HG03442 (cell line): ENCODE data around the gene FSD2.
"Not testable (repeated sequence)": the region's sequence is repeated elsewhere in the genome, so short reads cannot be mapped to it uniquely, and the experiment has no call there.

Experiments
- ATAC-seq: cut with Tn5 transposase; IDR thresholded peaks from one replicate; pipeline ENCODE4 v1.9.1; 2021; ENCODE audit warnings: mild to moderate bottlenecking, moderate library complexity; ENCODE audit not compliant: unreplicated experiment

FSD2 gene

DNA sequence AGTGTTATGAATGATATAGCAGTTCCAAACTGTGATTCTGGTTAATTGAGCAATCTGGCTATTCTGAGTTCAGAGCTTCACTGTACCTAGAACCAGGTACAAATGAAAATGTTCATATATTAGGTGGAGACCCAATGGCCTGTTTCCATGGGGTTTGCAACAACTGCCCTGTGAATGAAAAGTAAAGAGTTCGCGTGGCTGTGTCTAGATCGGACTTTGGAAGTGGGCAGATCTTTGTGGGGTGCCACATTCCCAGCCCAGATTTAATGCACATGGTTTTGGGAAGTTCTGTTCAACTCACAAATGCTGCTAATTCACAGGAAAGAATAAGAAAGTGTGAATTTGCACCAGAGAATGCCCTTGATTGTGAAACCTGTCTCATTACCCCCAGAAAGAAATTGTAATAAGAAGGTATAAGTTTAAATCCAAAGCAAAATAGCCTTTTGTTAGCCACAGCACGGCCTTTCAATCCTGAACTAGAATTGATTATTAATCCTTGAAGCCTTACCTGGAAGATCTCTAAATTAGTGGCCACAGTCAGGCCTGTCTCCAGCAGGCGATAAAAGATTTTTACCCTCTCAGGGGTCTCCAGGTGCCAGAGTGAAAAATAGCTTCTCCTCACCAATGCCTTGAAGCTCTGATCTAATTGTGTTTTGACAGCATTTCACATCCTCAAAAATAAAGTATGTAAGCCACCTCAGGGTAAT, 26.2 kb upstream of the FSD2 start:
- ATAC-seq = no peak

DNA sequence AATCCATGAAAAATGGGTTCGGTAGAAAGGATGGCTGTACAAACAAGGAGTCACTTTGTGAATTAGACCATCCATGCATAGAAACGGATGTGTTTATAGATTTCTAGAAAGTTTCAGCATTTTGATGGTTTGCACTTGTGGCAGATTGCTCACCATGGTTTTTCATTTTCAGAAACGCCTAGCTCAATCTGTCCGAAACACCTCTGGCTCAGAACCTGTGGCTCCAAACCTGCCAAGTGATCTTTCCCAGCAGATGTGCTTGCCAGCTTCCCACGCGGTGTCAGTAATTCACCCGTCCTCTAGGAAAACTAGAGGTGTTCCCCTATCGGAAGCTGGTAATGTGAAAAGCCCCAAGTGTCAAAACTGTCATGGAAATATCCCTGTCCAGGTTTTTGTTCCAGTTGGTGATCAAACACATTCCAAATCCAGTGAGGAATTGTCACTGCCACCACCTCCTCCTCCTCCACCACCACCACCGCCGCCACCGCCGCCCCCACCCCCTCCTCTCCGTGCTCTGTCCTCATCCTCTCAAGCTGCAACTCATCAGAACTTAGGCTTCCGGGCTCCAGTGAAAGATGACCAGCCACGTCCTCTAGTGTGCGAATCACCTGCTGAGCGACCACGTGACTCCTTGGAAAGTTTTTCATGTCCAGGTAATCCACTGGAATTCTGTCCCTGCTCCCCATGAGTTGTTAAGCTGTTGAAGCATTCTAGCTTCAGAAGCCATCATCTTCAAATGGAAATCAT, 24.7 kb upstream of the FSD2 start:
- ATAC-seq = no peak

DNA sequence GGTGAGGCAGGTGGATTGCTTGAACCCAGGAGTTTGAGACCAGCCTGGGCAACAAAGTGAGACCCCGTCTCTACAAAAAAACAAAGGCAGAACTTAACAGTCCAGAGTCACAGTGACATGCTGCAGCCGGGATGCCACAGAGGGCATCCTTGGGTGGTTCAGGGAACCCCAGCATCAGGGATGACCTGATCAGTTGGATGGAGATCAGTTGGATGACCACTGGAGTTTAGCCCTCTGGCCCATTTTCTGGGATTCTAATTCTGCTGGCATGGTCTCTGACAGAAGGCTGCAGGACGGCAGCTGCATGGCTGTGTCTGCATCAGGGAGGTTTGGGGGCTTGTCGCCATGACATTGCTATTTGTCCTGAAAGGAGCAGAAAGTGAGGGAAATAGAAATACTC, 23.4 kb upstream of the FSD2 start:
- no peak for ATAC-seq

DNA sequence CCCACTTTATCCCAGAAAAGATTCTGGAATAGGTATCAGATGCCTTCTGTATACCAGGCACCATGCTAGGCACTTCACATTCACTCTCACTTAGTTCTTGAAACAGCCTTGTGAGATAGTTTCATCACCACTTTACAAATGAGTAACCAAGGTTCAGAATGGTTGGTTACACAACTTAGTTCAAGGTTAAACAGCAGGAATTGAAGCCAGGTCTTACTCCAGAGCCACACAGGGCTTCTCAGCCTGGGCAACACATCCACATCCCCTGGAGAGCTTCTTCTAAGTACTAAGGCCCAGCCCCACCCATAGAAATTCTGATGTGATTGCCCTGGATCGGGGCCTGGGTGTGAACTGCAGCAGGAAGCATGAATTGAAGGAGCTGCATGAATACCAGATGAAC, 22.2 kb upstream of the FSD2 start:
- no peak for ATAC-seq

DNA sequence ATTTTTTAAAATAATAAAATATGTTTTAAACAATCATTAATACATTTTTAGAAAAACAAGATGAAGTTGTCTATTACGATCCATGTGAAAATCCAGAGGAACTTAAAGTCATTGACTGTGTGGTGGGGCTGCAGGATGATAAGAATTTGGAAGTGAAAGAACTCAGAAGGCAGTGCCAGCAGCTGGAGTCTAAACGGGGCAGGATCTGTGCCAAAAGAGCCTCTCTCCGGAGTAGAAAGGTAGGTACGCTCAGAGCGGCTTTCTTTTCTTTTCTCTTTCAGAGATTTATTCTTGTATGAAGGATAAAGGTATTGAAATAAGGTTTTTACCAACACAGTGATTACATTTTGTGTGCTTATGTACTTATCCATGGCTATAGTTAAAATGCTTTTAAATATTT, 17.2 kb upstream of the FSD2 start:
- ATAC-seq = no peak

DNA sequence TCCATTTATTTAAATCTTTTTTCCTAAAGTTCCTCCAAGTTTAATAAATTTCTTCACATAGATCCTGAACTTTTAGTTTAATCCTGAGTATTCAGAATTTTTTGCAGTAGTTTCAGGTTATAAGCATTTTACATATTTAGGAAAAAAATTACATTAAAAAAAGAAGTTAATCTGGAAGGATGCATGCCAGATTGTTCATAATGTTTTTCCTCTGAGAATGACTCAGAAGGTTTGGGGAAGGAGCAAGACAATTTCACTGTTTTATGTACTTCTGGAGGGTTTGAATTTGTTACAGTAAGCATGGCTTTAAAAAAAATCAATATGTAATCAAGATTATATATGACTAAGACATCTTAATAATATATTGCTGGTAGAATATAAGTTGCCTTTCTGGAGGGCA, 16.0 kb upstream of the FSD2 start:
- not testable (repeated sequence) for ATAC-seq

DNA sequence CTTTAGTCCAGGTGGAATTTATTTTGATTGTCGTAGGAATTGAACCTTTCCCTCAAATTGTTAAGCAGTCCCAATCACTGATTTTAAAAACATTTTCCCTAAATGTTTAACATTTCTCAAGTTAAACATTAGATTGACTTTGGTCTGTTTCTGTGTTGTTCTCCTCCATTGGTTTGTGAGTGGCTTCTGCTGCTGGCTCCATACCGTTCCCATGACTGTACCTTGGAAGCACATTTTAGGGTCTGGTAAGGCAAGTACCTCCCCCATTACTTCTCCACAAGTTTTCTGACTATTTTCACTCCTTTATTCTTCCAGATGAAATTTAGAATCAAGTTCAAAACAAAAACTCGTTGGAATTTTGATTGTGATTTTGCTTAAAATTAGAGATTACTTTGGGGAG, 15.5 kb upstream of the FSD2 start:
- not testable (repeated sequence) for ATAC-seq

DNA sequence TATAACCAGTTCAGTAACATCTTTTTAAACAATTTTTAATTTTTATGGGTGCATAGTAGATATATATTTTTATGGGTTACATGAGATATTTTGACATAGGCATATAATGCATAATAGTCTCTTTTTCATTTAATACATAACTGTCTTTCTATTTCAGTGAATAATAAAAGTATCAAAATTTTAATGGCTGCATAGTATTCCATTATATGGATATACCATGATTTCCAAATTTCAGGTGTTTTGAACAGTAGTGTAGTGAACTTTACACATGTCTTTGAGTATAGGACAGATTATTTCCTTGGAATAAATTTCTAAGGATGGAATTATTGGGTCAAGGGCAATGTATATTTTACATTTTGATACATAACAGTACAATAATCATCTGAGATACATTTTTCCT, 14.3 kb upstream of the FSD2 start:
- ATAC-seq = no peak

DNA sequence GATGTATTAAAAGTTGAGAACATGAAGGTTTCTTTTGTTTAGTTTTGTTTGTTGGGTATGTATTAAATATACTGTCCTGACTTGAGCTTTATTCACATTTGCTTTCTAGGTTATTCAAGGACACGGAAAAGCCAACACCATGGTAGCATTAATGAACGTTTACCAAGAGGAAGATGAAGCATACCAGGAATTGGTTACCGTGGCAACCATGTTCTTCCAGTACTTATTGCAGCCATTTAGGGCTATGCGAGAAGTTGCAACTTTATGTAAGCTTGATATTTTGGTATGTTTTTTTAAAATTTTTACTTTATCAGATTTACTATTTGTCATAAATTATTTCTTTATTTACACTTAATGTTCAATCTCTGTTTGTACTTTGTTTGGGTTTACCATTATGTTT, 7.1 kb upstream of the FSD2 start:
- no peak for ATAC-seq

DNA sequence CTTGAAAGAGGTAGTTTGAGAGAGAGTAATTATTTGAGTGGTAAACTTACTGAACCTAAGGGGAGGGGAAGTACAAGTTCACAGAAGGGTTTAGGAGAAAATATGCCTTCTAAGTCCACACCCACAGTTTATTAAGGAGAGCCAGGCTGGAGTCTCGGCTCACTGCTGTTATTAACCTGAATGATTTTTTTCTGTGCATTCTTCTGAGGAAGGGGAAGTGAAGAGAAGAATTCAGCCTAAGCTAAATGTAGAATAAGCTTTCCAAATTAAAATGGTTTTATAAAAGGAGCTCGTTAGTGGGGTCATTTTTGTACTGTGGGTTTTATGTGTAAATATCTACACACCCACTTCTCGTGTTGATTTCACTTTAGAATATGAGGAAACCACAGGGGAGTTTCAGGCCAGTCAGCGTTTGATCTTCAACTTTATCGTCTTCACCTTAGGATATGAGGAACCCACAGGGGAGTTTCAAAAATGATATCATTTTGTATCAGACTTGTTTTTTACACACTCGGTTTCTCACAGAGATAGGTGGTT, 5.1 kb upstream of the FSD2 start:
- ATAC-seq = no peak

DNA sequence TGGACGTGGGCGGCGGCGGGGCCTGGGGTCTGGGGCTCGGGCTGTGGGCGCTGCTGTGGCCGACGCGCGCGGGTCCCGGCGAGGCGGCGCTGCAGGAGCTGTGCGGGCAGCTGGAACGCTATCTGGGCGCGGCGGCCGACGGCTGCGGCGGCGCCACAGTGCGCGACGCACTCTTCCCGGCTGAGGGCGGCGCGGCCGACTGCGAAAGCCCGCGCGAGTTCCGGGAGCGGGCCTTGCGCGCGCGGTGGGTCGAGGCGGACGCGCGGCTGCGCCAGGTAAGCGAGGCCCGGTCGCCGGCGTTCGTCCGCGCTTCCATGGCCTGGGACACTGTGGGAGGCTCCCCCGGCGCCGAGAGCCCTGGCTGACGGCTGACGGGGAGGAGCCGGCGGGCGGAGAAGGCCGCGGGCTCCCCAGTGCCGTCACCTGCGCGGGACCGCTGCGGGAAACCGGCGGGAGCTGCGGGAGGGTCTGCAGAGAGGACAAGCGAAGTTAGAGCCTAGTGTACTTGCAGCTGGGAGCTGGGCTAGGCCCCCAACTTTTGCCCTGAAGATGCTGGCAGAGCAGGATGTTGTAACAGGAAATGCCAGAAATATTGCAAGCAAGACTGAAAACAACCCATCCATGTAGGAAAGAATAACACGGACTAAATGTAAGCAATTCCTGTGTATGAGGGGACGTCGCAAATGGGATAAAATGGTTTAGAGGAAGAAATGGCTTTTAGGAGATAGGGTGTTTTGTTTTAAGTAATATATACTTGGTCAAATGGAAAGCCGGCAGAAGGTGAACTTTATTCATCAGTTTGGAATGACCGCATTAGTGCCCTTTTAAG, 4.4 kb upstream of the FSD2 start:
- ATAC-seq = peak; percentile 18

DNA sequence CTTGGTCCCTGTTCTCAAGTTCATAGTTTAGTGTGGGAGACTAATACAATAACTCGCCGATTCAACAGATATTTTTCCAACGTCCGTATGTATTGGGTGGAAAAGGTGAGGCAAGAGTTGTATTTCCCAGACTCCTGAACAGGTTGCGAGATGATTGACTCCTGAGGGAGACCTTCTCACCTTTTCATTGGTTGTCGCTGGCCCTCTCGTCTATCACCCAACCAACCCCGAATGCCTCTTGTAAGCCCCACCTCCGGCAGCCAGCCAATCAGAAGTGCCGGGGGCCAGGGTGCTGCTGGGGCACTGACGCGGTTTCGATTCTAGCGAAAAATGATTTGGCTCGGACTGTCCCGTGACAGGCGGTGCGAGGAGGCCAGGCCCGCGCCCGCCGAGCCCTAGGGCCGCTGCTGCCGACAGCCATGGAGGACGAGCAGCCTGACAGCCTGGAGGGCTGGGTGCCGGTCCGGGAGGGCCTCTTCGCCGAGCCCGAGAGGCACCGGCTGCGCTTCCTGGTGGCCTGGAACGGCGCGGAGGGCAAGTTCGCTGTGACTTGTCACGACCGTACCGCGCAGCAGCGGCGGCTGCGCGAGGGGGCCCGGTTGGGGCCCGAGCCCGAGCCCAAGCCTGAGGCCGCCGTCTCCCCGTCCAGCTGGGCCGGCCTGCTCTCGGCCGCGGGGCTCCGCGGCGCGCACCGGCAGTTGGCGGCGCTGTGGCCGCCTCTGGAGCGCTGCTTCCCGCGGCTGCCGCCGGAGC, 3.6 kb upstream of the FSD2 start, which contains the start of gene WHAMM:
TSS of gene WHAMM (plus strand) at position 321 of the 753 bp plus-strand sequence. CDS start at position 420, 99 bp downstream.
- peak; percentile 72 for ATAC-seq

DNA sequence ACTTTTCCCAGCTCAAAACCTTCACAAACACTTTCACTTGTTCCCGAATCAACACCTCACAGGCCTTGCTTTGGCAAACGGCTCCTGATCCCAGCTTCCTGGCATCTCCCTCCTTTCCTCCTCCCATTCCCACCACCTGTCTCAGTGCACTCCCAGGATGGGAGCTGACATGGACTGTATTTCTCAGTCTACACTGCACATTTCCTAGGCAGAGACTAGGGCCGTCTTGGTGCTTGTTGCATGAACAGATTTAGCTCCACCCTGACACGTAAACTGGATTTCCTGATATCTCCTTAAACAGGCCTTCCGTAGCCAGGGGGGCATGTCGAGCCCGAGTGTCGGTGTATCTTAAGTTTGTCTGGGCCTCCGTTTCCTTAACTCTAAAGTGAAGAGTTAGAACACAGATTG, 2.8 kb upstream of the FSD2 start:
- ATAC-seq = no peak

DNA sequence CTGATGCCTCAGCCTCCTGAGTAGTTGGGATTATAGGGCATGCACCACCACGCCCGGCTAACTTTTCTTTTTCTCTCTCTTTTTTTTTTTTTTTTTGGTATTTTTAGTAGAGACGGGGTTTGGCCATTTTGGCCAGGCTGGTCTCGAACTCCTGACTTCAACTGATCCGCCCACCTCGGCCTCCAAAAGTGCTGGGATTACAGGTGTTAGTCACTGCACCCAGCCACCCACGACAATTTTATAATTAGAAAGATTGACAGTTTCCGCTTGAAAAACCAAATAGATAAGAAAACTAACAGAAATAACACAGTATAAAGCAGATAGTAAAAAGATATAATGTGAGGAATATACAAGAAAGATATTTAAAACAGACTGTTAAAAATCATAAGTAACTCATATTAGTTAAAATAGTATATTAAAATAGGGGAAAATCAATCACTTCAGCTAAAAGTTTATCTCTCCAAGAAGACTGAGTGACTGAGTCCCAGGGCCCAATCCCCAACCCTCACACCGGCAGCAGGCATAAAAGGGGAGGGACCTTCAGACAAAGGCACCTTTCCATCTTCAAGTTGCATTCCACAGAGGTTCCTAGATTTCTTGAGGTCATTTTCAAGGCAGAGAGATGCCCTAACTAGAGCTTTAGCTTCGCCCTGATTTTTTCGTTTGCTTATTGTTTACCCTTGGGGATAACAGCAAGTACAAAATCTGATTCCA, 2.2 kb upstream of the FSD2 start:
- no peak for ATAC-seq

DNA sequence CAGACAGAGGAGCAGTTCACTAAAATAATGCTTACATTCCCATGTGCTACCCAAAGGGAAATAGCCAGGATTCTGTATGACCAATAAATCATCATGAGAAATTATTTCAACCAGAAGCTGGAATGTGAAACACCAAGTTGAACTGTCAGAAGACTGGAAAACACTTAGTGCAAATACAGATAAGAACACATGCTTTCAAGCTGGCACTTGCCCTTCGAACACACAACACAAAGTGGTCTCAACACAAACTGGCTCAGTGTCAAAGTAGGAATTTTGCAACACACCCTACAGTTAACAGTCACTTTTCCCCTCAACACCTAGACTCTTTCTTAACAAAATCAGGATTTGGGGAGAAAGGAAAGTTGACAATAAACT, 1.3 kb downstream of the FSD2 start:
- ATAC-seq = no peak

DNA sequence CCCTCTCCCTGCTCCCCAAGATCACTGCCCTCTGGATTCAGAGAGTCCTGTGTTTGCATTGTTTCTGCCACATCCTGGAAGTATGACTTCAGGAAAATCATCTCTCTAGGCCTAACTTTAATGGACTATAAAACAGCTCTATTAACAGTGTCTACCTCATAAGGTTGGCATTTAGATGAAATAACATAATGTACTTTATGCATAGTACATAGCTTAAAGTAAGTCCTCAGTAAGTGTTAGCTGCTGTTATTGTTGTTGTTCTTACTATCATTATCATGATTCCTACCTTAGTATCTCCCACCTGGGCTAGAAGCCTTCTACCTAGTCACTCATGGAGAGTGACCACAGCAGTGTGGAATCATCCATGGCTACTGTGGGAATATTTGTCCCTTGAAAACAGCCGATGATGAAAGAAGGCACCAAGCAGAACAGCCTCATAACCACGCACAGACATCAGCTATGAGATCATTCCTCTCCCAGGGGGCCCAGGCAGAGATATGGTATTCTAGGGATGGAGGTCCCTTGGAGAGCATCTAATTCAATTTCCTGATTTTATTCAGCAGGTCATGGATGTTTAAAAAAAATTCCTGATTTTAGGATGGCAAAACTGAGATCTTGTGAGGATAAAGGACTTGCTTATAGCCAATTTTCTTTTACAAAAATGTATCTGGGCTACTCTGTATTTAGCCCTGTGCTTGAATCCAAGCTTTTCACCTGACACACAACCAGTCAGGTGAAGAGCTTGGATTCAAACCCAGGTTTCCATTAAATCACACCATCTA, 1.9 kb downstream of the FSD2 start:
- no peak for ATAC-seq

DNA sequence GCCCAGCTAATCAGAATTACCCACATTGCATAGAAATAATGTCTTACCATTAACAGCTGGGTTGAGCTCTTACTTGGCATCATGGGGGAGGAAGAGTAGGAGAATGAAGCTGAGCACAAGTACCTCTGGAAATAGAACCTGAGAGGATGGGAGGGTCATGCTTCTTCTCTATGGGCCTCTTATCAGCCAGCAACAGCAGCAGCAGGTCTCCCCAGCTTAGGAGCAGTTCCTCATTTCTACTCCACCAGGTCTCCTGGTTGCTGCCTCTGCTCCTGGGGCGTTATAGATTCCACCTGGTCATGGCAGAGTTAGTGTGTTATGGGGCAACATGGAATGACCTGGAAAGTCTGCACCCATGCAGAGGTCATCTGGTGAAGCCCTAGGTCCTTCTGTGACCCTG, 3.4 kb downstream of the FSD2 start:
- ATAC-seq = no peak

DNA sequence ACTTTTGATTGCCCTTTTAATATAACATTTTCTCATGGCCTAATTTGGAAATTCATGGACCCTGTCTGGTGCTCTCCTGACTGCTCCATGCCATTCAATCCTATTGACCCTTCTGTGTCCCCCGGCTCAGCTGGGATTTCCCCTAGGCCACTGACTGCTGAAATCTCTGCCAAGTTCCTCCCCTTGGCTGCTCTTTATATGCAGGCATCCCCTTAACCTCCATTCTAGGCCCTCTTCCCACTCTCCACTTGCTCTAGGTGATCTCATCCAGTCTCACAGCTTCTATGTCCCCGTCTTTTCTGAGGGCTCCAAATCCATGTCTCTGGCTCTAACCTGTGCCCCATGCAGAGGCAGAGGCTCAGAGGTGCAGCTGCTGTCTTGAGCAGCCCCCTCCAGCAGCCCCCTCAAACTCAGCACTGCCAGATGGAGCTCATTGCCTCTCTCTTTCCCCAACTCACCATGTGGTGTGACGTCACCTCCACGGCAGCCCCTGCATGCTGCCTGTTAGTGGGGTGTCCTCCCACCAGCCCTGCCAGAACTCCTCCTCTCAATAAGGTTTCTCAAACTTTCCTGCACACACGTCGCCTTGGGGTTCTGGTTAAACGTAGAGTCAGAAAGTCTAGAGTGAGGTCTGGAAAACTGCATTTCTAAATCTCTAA, 6.6 kb downstream of the FSD2 start:
- no peak for ATAC-seq
